Right ventricle myocardium superior (tissue), 1 donor: ENCODE data around the gene SLC25A30. TPM values are rescaled to one million over a fixed set of nuclear protein-coding genes. Genes with fewer than 3 reads are reported as not detected.

Experiments used
- ATAC-seq: fragments of 200-7000 bp; cut with Tn5 transposase; one replicate; pipeline ENCODE4 v1.9.1; 2020; ENCODE audit warnings: mild to moderate bottlenecking; ENCODE audit not compliant: poor library complexity
- DNase-seq: peaks from one replicate; pipeline ENCODE4 v3.0.0-alpha.2; 2020
- intact Hi-C: fragments of 100-400 bp; cut with DNase I; formaldehyde crosslinking; loops from one replicate; pipeline ENCODE4 v1.11.2; 2022
- long read RNA-seq: library from polyadenylated mRNA; unstranded; transcript quantifications from one replicate; pipeline ENCODE4 v2.0.0, GENCODE V29; 2021
- total RNA-seq: library from RNA; stranded (reverse); fragmentation: NEBNext Ultra II Directional; extraction: Animal tissue kit (Norgen Biotek cat#: 25700); gene quantifications from one replicate; pipeline ENCODE4 v1.2.1, GENCODE V29; 2021
- donor health status: DM: no; HTN: yes; CAD: no; lungs with severe emphysema.

The SLC25A30 gene
- 142 TPM for total RNA-seq
- long read RNA-seq, transcript SLC25A30-204 (10 exons, 3,670 nt) = major isoform, 34 of 76 reads
- long read RNA-seq, partial matches to known transcripts = 15 of 76 reads
- long read RNA-seq, other reads (novel, unspliced or antisense) = 26 of 76 reads

- ATAC-seq (peak; percentile 97), DNase-seq (peak; percentile 97)
- intact Hi-C loops = loop anchor here (5.0 kb wide), 1 partner anchor 49 kb away; no protein-coding TSS in a partner anchor
Observed at GRCh38 chr13:45417790-45418534, at the start of gene SLC25A30. Gene SLC25A30 (minus strand): TSS chr13:45418373. CDS start chr13:45411425, 6,948 bp downstream.

DNA sequence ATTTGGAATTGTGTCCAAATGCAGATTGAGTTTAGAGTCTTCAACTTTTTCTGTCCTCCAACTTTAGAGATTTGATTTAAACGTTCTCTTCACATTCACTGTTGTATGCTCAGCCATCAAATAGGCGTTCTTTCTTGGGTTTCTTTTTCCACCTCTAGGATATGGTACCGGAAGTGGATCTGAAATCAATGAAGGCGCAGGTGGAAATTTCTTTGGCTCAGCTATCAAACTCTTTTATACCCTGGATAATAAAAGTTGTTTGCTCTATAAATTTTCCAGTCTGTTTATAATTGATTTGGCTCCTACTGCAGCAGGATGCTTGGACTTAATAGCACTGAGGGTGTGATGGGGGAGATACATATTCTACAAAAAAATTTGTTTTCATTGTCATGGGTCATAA is 48.2 kb upstream of the SLC25A30 start:
- intact Hi-C loops = loop anchor here (5.0 kb wide), 1 partner anchor 49 kb away; the partner anchor contains the start of gene SLC25A30
- DNase-seq (no peak), ATAC-seq (no peak)

- intact Hi-C loops = loop anchor here (5.0 kb wide), 1 partner anchor 48 kb away; the partner anchor contains the start of gene SLC25A30
- ATAC-seq (peak; percentile 99), DNase-seq (peak; percentile 96)
Observed at GRCh38 chr13:45464687-45465453, 46.7 kb upstream of the SLC25A30 start, which contains the start of gene COG3. Gene COG3 (plus strand): TSS chr13:45464939. CDS start chr13:45465037, 98 bp downstream.

DNA sequence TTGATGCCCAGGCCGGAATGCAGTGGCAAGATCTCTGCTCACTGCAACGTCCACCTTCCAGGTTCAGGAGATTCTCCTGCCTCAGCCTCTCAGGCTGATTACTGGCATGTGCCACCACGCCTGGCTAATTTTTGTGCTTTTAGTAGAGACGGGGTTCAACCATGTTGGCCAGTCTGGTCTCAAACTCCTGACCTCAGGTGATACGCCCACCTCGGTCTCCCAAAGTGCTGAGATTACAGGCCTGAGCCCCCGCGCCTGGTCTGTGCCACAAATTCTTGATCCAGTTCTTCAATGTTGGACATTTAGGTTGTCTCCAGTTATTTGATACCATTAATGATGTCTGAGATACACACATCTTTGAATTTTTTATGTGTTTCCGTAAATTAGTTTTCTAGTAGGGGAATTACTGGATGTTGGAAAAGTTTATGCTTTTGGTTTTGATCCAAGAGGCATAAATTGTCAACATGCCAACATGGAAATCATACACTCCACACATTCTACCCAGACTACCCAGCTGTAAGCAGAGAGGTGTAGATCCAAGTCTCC is 46.0 kb upstream of the SLC25A30 start:
- intact Hi-C loops = no loop called here
- DNase-seq = no peak

GRCh38 chr13:45456196-45456972 is 38.2 kb upstream of the SLC25A30 start:
- intact Hi-C loops = no loop called here
- no peak for DNase-seq

More for the DNA sequence above, 46.0 kb upstream of the SLC25A30 start:
- no peak for ATAC-seq

DNA sequence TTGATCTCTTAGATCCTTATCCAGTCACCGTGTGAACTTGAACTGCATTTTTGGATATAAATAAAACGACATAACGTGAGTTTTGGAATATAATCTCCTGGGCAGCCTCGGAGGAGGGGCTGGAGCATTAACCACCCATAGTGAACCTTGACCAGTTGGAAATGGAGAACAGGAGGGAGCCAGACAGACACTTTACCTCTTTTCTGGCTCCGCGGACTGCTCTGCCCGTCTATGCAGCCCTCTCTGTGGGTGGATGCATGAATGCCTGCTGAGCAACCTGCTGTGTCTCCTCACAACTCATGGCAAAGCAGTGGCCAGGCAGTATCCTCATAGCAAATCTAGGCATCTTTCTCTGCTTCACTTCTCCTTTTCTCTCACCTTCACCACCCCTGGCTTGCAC is 36.0 kb upstream of the SLC25A30 start:
- no peak for DNase-seq
- no peak for ATAC-seq
- intact Hi-C loops = no loop called here

More at GRCh38 chr13:45456196-45456972, 38.2 kb upstream of the SLC25A30 start:
- ATAC-seq = no peak

DNA sequence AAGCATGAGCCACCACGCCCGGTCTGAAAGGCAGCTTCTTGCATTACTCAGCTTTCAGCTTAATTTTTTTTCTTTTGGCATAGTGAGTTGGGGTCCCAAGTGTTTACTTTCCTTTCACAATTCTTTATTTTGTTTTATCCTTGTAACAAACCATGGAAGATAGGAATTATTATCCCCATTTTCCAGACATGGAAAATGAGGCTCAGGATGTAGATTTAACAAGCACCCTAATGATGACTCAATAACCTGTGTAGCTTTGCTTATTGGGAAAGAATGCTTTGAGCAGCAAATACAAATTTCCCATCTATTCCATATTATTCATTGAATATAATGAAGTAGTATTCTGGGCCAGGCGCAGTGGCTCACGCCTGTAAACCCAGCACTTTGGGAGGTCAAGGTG is 33.1 kb upstream of the SLC25A30 start:
- ATAC-seq (no peak), DNase-seq (no peak)
- intact Hi-C loops = no loop called here

- intact Hi-C loops = no loop called here
- no peak for DNase-seq
- ATAC-seq = no peak
Observed at GRCh38 chr13:45448965-45449559, 30.9 kb upstream of the SLC25A30 start.

GRCh38 chr13:45447050-45447661 is 29.0 kb upstream of the SLC25A30 start:
- intact Hi-C loops = no loop called here
- no peak for DNase-seq
- no peak for ATAC-seq

GRCh38 chr13:45446181-45446580 is 28.0 kb upstream of the SLC25A30 start:
- ATAC-seq (no peak), DNase-seq (no peak)
- intact Hi-C loops = no loop called here

DNA sequence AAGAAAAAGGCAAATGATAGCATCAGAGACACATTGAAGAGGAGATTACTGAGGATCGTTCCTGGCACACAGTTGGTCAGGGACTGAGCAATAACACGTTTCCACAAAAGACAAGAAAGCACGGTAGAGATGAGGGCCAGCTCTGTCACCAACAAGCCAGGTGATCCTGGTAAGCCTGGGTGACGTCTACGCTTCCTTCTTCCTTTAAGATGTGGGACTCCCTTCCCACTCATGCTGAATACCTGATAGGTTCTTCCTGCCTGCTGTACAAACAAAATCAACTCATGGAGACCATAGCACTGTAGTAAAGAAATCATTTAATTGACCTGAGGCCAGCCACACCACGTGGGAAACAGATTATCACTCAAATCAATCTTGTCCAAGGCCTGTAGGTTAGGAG is 26.9 kb upstream of the SLC25A30 start:
- intact Hi-C loops = no loop called here
- DNase-seq (no peak), ATAC-seq (no peak)

- DNase-seq (no peak), ATAC-seq (peak; percentile 60)
- intact Hi-C loops = no loop called here
Observed at GRCh38 chr13:45441633-45442032, 23.5 kb upstream of the SLC25A30 start.

GRCh38 chr13:45439781-45440462 is 21.7 kb upstream of the SLC25A30 start:
- DNase-seq (no peak), ATAC-seq (peak; percentile 4)
- intact Hi-C loops = no loop called here

- no peak for DNase-seq
- no peak for ATAC-seq
- intact Hi-C loops = no loop called here
Observed at GRCh38 chr13:45439008-45439407, 20.8 kb upstream of the SLC25A30 start.

- intact Hi-C loops = no loop called here
- DNase-seq (no peak), ATAC-seq (no peak)
Observed at GRCh38 chr13:45437947-45438346, 19.8 kb upstream of the SLC25A30 start.

GRCh38 chr13:45436953-45437352 is 18.8 kb upstream of the SLC25A30 start:
- intact Hi-C loops = no loop called here
- DNase-seq = no peak
- ATAC-seq = no peak

GRCh38 chr13:45436332-45436731 is 18.2 kb upstream of the SLC25A30 start:
- ATAC-seq (no peak), DNase-seq (no peak)
- intact Hi-C loops = no loop called here
